C4-2B (cell line): Measurements from ENCODE around the gene PLA2R1.

Experiments used
- H3K27ac ChIP-seq: fragments of 450-650 bp; 2 replicates; pipeline ENCODE4 v1.5.1; 2017
- CTCF ChIP-seq: fragments of 450-650 bp; conservative IDR thresholded peaks from 2 replicates; pipeline ENCODE4 v1.5.1; 2017; ENCODE audit warnings: mild to moderate bottlenecking
- ZFX ChIP-seq: fragments of 450-650 bp; IDR thresholded peaks from 2 replicates; pipeline ENCODE4 v1.6.1; 2017

The PLA2R1 gene

GRCh38 chr2:160007111-160007510, 55.3 kb downstream of the PLA2R1 start:
- no peak overlapping the region for H3K27ac ChIP-seq
- no peak for TF ChIP-seq CTCF
- TF ChIP-seq ZFX: no peak

- TF ChIP-seq ZFX (no peak), CTCF (no peak)
- H3K27ac ChIP-seq: no peak overlapping the region
Observed at GRCh38 chr2:160006475-160006874, 55.9 kb downstream of the PLA2R1 start.

GRCh38 chr2:160005908-160006307, 56.5 kb downstream of the PLA2R1 start:
- TF ChIP-seq ZFX (no peak), CTCF (no peak)
- no peak overlapping the region for H3K27ac ChIP-seq

GRCh38 chr2:160005476-160005875, 56.9 kb downstream of the PLA2R1 start:
- TF ChIP-seq CTCF (no peak), ZFX (no peak)
- H3K27ac ChIP-seq: no peak overlapping the region

GRCh38 chr2:159998961-159999360, 63.5 kb downstream of the PLA2R1 start:
- H3K27ac ChIP-seq: no peak overlapping the region
- TF ChIP-seq CTCF: peak; percentile 30
- no peak for TF ChIP-seq ZFX

- TF ChIP-seq ZFX (no peak), CTCF (no peak)
- H3K27ac ChIP-seq: no peak overlapping the region
Observed at GRCh38 chr2:159998243-159998642, 64.2 kb downstream of the PLA2R1 start.

GRCh38 chr2:159996792-159997546, 65.4 kb downstream of the PLA2R1 start:
- no peak overlapping the region for H3K27ac ChIP-seq
- TF ChIP-seq ZFX (no peak), CTCF (no peak)
